Astrocyte (in vitro differentiated cells and primary cell): ENCODE measurements around the gene RFX1. TPM values are rescaled to one million over a fixed set of nuclear protein-coding genes. Genes with fewer than 3 reads are reported as not detected.

Experiments used
- DNase-seq: peaks from one replicate; pipeline ENCODE4 v3.0.0-alpha.2; 2010; ENCODE audit warnings: low read depth
- FAIRE-seq: peaks from 2 replicates; lab custom pipeline; 2011; peaks lifted over from hg19 to GRCh38; lab: Jason Lieb, UNC
- H2AFZ ChIP-seq: 2 replicates; pipeline ENCODE4 v1.6.0; 2012; ENCODE audit warnings: low read depth, low read length, inconsistent platforms
- H3K27ac ChIP-seq: 2 replicates; pipeline ENCODE4 v1.5.1; 2011; ENCODE audit warnings: low read depth, low read length, inconsistent platforms
- H3K27me3 ChIP-seq: 2 replicates; pipeline ENCODE4 v1.6.0; 2011; ENCODE audit warnings: low read length, inconsistent platforms; ENCODE audit not compliant: insufficient read depth
- H3K36me3 ChIP-seq: 2 replicates; pipeline ENCODE4 v1.5.1; 2011; ENCODE audit warnings: low read length, inconsistent platforms; ENCODE audit not compliant: insufficient read depth
- H3K4me1 ChIP-seq: 2 replicates; pipeline ENCODE4 v1.5.1; 2011; ENCODE audit warnings: low read length, inconsistent platforms; ENCODE audit not compliant: insufficient read depth
- H3K4me2 ChIP-seq: 2 replicates; pipeline ENCODE4 v1.6.0; 2012; ENCODE audit warnings: low read length, inconsistent platforms
- H3K4me3 ChIP-seq: 2 replicates; pipeline ENCODE4 v1.5.1; 2011; ENCODE audit warnings: low read depth, mild to moderate bottlenecking, low read length, inconsistent platforms; ENCODE audit not compliant: insufficient read depth
- H3K79me2 ChIP-seq: 2 replicates; pipeline ENCODE4 v1.6.0; 2012; ENCODE audit warnings: mild to moderate bottlenecking, low read length, inconsistent platforms; ENCODE audit not compliant: insufficient read depth
- H3K9ac ChIP-seq: 2 replicates; pipeline ENCODE4 v1.6.0; 2012; ENCODE audit warnings: mild to moderate bottlenecking, low read length, inconsistent platforms
- H3K9me3 ChIP-seq: 2 replicates; pipeline ENCODE4 v1.5.1; 2012; ENCODE audit warnings: low read depth, mild to moderate bottlenecking, low read length, inconsistent platforms; ENCODE audit not compliant: insufficient read depth
- H4K20me1 ChIP-seq: 2 replicates; pipeline ENCODE4 v1.6.0; 2012; ENCODE audit warnings: low read length, inconsistent platforms; ENCODE audit not compliant: insufficient read depth
- H3K27ac Mint-ChIP-seq: one replicate; pipeline ENCODE4 v1.8.0; 2021; ENCODE audit warnings: mild to moderate bottlenecking, mixed read lengths; ENCODE audit not compliant: unreplicated experiment
- H3K27me3 Mint-ChIP-seq: one replicate; pipeline ENCODE4 v1.8.0; 2021; ENCODE audit warnings: low read depth, mixed read lengths; ENCODE audit not compliant: unreplicated experiment
- H3K36me3 Mint-ChIP-seq: one replicate; pipeline ENCODE4 v1.8.0; 2021; ENCODE audit warnings: low read depth, mixed read lengths; ENCODE audit not compliant: unreplicated experiment
- H3K4me1 Mint-ChIP-seq: one replicate; pipeline ENCODE4 v1.8.0; 2021; ENCODE audit warnings: low read depth, mixed read lengths; ENCODE audit not compliant: unreplicated experiment
- H3K4me3 Mint-ChIP-seq: one replicate; pipeline ENCODE4 v1.8.0; 2021; ENCODE audit warnings: mild to moderate bottlenecking, moderate library complexity, mixed read lengths; ENCODE audit not compliant: unreplicated experiment
- H3K9me3 Mint-ChIP-seq: one replicate; pipeline ENCODE4 v1.8.0; 2021; ENCODE audit warnings: mild to moderate bottlenecking, mixed read lengths; ENCODE audit not compliant: unreplicated experiment
- EZH2 ChIP-seq: IDR thresholded peaks from 2 replicates; pipeline ENCODE4 v1.6.1; 2012; ENCODE audit warnings: mild to moderate bottlenecking, low read length, inconsistent platforms; ENCODE audit not compliant: insufficient read depth
- total RNA-seq: library from RNA; stranded (reverse); gene quantifications from 2 replicates; pipeline ENCODE4 v1.2.1, GENCODE V29; 2021
- TF ChIP-seq, protein P1 (sequence below): IDR thresholded peaks from 2 replicates; pipeline ENCODE4 v1.5.1; 2011; ENCODE audit warnings: low read depth, mild to moderate bottlenecking, inconsistent platforms, low read length, moderate library complexity; ENCODE audit not compliant: insufficient read depth

RFX1 gene
- total RNA-seq, 1 donor from 2014 or later, result 11.8 TPM

DNA sequence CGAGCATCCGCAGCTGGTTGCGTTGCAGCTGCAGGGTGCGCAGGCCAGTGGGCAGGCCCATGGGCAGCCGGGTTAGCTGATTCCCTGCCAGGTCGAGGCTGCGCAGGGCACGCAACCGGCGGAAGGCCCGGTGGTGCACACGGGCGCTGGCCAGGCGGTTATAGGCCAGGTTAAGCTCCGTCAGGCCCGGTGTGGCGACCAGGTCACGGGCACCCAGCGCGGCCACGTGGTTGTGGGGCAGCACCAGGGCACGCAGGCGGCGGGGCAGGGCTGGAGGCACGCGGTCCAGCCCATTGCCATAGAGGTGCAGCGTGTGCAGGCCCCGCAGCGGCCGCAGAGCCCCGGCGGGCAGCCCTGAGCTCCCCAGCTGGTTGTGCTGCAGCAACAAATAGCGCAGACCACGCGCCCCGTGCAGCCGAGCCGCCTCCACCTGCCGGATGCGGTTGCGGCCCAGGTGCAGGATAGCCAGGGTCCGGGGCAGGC is 73.2 kb downstream of the RFX1 start:
- Mint-ChIP-seq H3K36me3 (peaks cover 7% of the 10 kb centered on the region), H3K27ac (no peak overlapping the region), H3K9me3 (no peaks in the 10 kb centered on the region), H3K27me3 (peaks cover 8% of the 10 kb centered on the region), H3K4me3 (no peak overlapping the region), H3K4me1 (peaks cover 2% of the 10 kb centered on the region)
- peaks cover 6% of the 10 kb centered on the region for H3K4me1 ChIP-seq
- no peaks in the 10 kb centered on the region for H3K36me3 ChIP-seq
- TF ChIP-seq, protein P1, sequence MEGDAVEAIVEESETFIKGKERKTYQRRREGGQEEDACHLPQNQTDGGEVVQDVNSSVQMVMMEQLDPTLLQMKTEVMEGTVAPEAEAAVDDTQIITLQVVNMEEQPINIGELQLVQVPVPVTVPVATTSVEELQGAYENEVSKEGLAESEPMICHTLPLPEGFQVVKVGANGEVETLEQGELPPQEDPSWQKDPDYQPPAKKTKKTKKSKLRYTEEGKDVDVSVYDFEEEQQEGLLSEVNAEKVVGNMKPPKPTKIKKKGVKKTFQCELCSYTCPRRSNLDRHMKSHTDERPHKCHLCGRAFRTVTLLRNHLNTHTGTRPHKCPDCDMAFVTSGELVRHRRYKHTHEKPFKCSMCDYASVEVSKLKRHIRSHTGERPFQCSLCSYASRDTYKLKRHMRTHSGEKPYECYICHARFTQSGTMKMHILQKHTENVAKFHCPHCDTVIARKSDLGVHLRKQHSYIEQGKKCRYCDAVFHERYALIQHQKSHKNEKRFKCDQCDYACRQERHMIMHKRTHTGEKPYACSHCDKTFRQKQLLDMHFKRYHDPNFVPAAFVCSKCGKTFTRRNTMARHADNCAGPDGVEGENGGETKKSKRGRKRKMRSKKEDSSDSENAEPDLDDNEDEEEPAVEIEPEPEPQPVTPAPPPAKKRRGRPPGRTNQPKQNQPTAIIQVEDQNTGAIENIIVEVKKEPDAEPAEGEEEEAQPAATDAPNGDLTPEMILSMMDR, result no peak
- TF ChIP-seq EZH2, result no peak
- no peak overlapping the region for H3K27ac ChIP-seq
- no peaks in the 10 kb centered on the region for H3K9me3 ChIP-seq
- no peak for DNase-seq
- H4K20me1 ChIP-seq, result peaks cover 7% of the 10 kb centered on the region
- no peak overlapping the region for H2AFZ ChIP-seq
- no peak overlapping the region for H3K4me3 ChIP-seq
- H3K4me2 ChIP-seq, result no peak overlapping the region
- no peaks in the 10 kb centered on the region for H3K79me2 ChIP-seq
- no peak overlapping the region for H3K9ac ChIP-seq
- no peak for FAIRE-seq
- peaks cover 4% of the 10 kb centered on the region for H3K27me3 ChIP-seq

DNA sequence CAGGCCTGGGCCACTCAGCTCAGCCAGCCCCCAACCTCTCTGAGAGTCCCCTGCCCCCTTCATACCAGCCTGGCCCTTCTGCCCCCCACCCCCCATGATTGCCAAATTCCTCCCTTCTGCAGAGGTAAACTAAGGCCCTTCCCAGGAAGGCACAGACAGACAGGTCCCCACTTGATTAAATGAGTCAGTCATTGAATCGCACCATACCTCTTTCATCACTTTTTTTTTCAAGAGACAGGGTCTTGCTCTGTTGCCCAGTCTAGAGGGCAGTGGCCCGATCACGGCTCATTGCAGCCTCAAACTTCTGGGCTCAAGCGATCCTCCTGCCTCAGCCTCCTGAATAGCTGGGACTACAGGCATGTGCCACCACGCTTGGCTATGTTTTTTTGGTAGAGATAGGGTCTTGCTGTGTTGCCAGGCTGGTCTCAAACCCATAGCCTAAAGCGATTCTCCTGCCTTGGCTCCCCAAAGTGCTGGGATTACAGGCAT is 73.9 kb downstream of the RFX1 start:
- H3K27ac Mint-ChIP-seq, result no peak overlapping the region
- peaks cover 7% of the 10 kb centered on the region for H3K27me3 Mint-ChIP-seq
- Histone ChIP-seq H3K79me2 (no peaks in the 10 kb centered on the region), H3K36me3 (no peaks in the 10 kb centered on the region), H3K27me3 (peaks cover 4% of the 10 kb centered on the region), H3K9me3 (no peaks in the 10 kb centered on the region), H3K27ac (no peak overlapping the region), H4K20me1 (peaks cover 7% of the 10 kb centered on the region), H2AFZ (no peak overlapping the region), H3K4me3 (no peak overlapping the region), H3K4me1 (no peaks in the 10 kb centered on the region), H3K4me2 (no peak overlapping the region), H3K9ac (no peak overlapping the region)
- FAIRE-seq, result no peak
- TF ChIP-seq EZH2, result no peak
- TF ChIP-seq, protein P1, result no peak
- peaks cover 2% of the 10 kb centered on the region for H3K9me3 Mint-ChIP-seq
- no peak for DNase-seq
- H3K4me3 Mint-ChIP-seq, result no peak overlapping the region
- no peaks in the 10 kb centered on the region for H3K4me1 Mint-ChIP-seq
- peaks cover 7% of the 10 kb centered on the region for H3K36me3 Mint-ChIP-seq

DNA sequence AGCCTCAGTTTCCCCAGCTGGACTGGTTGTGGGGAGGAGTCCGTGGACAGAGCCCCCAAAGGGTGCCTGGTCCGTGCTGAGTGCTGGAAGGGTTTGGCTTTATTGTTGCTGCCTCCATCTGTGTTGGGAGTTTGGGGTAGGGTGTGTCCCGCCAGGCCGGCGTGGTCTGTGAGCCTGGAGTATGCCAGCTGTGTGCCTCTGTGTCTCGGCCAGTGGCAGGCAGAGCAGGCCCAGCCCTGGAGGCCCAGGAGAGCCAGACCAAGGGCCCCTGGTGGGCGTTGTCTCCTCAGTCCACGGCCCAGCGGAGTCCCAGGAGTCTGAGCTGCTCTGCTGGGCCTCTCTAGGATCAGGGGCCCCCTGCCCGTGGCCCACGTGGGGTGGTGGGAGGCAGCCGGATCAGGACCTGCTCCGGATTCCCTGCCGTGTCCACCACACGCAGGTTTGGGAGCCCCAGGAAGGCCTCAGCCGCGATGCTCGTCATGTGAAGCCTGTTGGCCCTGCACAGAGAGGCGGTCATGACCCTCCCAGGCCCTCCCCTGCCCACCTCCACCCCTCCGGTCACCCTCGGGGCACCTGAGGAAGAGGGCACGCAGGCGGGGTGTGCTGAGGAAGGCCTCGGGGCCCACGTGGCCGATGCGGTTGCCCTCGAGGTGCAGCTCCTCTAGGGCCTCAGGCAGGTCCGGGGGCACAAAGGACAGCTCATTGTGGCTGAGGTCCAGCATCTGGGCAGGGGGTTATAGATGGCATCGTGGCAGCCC is 74.5 kb downstream of the RFX1 start:
- no peaks in the 10 kb centered on the region for H3K4me1 ChIP-seq
- H3K9me3 Mint-ChIP-seq, result peaks cover 2% of the 10 kb centered on the region
- no peaks in the 10 kb centered on the region for H3K36me3 ChIP-seq
- TF ChIP-seq, protein P1, result no peak
- TF ChIP-seq EZH2, result no peak
- peaks cover 7% of the 10 kb centered on the region for H4K20me1 ChIP-seq
- H2AFZ ChIP-seq, result no peak overlapping the region
- peaks cover 4% of the 10 kb centered on the region for H3K27me3 ChIP-seq
- H3K4me1 Mint-ChIP-seq, result no peaks in the 10 kb centered on the region
- FAIRE-seq, result no peak
- no peaks in the 10 kb centered on the region for H3K9me3 ChIP-seq
- H3K4me3 ChIP-seq, result no peak overlapping the region
- no peak overlapping the region for H3K27ac Mint-ChIP-seq
- H3K4me2 ChIP-seq, result no peak overlapping the region
- no peak for DNase-seq
- H3K36me3 Mint-ChIP-seq, result peaks cover 14% of the 10 kb centered on the region
- H3K4me3 Mint-ChIP-seq, result no peak overlapping the region
- no peaks in the 10 kb centered on the region for H3K79me2 ChIP-seq
- H3K27ac ChIP-seq, result no peak overlapping the region
- peaks cover 7% of the 10 kb centered on the region for H3K27me3 Mint-ChIP-seq
- no peak overlapping the region for H3K9ac ChIP-seq
